NOMO-1 treated with DMSO at 0.1 percent for 48 hours (cell line): ENCODE data around the gene LAMA3.
A peak's percentile ranks its signal among the peaks of the same experiment; 100 is the strongest.

Experiments used
- DNase-seq: peaks from one replicate; lab custom pipeline; 2025; ENCODE audit not compliant: unreplicated experiment; lab: John Stamatoyannopoulos, UW

The LAMA3 gene

DNA sequence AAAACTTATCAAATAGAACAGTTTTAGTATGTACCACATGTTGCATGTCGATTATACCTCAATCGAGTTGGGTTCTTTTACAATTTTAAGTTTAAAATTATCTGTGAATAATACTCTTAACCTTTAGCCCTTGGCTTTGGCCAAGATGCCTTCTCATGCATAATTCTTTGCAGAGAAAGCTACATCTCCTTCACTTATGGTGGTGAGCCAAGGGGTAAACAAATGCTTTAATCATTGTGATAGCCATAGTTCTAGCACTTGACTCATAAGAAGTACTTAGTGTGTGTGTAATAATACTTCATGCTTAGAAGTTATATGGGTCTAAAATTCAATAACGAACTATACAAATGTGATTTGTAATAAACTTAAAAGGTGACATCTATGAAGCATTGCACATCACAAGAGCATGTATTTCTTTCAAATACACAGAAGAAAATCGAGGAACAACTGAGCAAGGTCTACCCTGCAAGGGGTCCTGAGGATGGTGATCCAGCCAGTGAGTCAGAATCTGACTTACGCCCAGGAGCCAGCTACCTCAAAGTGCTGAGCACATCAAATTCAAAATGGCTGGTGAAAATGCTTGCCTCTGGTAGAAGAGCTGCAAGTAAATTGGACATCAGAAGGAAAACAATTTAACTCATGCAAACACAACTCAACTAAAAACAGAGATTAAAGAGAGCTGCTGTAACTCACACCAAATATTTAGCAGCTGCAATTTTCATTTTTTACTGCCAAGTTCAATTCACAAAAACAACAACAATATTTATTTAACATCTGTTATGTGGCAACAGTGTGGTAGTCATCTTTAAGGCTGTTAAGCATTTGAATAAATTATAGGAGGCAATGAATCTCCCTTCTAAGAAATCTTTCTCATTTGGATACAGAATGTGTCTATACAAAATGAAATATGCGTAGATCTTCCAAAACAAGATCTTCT is 301.5 kb downstream of the LAMA3 start:
- no peak for DNase-seq

DNA sequence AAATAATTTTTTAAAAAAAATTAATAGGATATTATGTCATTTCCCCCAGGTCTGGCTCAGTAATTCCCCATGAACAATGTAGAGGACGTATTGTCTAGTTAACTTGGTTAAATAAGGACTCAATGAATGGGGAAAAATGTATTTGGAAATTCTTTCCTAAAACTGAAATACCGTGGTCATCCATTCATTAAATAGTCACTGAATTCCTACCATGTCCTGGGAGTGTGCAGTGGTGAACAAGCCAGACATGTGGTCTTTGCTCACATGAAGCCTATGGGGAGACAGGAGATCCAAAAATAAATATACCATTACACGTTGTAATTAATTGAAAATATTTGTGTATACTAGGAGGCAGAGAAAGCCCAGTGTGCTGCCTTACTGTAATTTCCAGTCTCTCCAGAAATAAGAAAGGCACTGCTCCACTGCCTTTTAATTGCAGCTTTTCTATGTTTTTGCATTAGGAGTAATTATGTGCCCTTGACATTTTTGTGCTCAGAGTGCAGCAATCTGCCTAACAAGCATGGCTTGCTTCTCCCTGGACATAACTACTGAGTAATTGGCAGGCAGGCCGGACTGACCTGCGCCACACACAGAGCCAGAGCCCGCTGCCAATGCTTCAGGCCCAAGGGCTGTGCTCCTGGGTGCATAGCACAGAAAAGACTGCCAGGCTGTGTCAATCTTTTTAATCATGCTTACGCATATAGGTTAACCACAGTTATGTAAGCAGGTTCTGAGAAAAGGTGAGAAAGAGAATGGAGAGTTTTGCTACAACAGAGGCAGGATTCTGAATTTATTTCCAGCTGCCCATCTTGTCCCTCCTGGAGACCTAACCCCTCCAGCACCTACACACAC is 303.1 kb downstream of the LAMA3 start:
- no peak for DNase-seq

DNA sequence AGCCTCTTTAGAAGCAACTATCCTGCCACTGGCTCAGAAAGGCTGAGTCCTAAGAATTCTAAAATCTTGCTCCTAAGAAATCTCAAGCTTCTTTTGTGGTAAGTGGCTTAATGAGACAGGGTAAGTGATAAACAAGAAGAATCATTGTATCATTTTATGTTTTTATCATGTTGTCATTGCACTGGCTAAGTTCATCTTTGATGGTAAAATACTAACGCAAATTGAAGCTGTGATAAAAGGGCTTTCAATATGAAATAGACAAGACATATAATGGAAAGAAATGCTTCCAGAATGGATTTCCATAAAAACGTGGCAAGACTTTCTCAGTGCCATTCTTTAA is 303.7 kb downstream of the LAMA3 start:
- DNase-seq, result no peak

GRCh38 chr18:23994361-23994902 is 305.2 kb downstream of the LAMA3 start:
- no peak for DNase-seq

GRCh38 chr18:23995180-23995579 is 305.9 kb downstream of the LAMA3 start:
- no peak for DNase-seq

DNA sequence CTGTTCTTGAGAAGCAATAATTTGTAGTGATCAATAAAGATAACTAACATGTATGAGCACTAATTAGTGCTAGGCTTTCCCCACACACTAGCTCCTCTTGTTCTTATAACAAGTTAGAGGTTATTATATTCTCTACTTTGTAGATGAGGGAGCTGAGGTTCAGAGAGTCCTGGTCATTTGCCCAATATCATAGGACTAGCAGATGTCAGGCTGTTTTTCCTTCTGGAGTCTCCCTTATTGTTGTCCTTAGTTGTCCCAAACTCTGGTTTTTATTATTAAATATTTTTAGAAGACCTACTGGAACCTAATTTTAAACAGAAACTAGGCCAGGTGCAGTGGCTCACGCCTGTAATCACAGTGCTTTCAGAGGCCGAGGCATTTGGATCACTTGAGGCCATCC is 308.8 kb downstream of the LAMA3 start:
- no peak for DNase-seq

GRCh38 chr18:23998820-23999219 is 309.6 kb downstream of the LAMA3 start:
- DNase-seq, result no peak

DNA sequence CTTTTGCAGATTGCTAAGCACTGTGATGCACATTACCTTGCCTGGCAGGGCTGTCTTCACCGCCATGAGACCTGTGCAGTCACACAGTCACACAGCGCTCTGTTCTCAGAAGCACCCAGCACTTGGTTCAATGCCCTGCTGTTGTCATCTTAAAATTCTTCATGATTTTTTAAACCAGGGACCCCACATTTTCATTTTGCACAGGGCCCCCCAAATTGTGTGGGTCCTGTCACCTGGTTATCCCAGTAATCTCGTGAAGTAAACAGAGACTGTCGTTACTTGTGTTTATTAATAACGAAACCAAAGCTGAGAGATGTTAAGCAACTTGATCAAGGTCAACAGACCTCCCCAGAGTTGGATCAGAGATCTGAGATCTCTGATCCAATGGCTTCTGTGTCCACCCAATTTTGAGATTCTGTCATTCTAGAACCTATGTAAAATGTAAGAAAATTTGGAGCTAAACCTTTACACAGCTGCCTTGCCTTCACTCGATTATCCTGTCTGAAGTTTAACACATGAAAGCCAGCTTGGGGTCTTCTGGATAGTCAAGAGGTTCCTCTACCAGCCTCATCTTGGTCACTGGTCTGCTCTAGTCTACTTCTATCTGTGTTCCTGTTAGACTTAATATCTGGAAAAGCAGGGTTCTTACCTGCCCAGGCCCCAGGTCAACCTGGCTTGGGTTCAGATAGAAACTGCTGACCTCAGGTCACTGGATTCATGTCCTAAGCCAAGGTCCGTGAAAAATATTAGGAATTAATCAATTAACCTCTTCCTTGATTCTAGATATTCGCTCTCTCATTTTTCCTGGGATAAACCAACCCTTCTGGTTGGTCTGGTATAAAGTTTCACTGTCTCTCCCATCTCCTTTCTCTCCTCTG is 311.6 kb downstream of the LAMA3 start:
- no peak for DNase-seq

GRCh38 chr18:24002479-24002878 is 313.2 kb downstream of the LAMA3 start:
- no peak for DNase-seq

- DNase-seq, result no peak
Observed at GRCh38 chr18:24003288-24003687, 314.0 kb downstream of the LAMA3 start.

- DNase-seq, result peak; percentile 33
Observed at GRCh38 chr18:24003903-24004640, 314.8 kb downstream of the LAMA3 start.
